Activated CD8-positive, alpha-beta memory T cell treated with anti-CD3 and anti-CD28 coated beads, Interleukin-2, amount 50 U/mL, for 48 hours (primary cell): Measurements from ENCODE around the gene OCIAD2.
A peak's percentile ranks its signal among the peaks of the same experiment; 100 is the strongest.
"Not testable (repeated sequence)": the region's sequence is repeated elsewhere in the genome, so short reads cannot be mapped to it uniquely, and the experiment has no call there.

Source experiments
- DNase-seq: peaks from one replicate; pipeline ENCODE4 v3.0.0-alpha.2; 2020

OCIAD2 gene

DNA sequence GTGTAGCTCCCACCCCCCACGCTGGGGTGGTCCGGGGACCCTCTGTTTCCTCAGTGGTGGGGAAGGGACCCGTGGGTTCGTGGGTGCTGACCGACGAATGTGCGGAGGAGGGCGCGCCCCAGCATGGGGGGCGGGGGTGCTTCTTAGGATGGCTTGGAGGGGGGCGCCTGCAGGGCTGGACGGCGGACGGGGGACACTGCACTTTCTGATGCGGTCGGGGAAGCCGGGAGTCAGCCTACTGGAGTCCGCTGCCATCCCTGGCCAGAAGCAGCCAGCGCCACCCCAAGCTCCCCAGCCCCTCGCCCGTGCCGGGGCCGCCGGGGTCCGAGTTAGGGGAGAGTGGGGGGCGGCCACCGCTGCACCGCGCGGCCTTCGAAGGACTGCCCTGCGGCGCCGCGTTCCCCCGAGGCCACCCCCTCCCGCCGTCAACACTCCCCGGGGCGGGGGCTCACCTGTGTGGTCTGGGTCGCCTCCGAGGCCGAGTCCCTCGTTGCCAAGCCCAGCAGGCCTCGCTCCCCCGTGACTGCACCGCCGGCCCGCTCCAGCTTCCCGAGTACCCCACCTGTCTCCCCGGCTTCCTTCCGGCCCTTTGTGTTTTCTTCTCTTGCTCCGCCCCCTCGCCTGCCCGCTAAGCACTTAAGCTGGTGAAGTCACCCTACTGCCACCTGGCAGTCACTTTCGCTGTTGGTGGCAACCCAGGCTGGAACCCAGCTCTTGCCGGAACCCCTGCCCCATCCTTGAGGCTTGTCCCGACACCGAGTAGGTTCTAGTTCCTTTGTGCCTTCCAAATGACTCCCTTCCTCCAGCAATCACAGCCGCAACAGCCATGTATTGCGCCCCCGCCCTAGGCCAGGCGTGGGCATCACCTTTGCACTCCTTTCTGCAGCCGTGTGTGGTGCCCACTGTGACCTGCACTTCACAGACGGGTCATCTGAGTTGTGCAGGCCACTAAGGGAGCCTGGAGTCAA lies at the start of gene OCIAD2:
OCIAD2 (minus strand) TSS at position 569 of the 968 bp plus-strand sequence. CDS start 2,225 bp downstream, outside the sequence.
- DNase-seq: peak; percentile 84

DNA sequence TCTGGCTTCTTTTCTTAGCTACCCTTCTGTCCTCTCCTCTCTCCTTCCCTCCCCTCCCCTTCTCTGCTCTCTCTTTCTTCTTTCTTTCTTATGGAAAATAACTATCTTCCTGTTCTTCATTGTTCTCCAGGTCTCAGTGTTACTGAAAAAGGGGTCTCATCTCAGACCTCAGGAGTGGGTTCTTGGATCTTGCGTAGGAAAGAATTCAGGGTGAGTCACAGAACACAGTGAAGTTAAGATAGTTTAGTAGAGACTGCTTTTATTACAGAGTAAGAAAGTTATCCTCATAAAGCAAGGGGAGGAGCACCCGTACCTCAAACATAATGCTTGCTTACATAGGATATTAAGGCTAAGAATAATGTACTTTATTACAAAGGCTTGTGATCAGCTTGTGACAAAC lies 47.7 kb upstream of the OCIAD2 start:
- DNase-seq: no peak

GRCh38 chr4:48949518-48950219 lies 43.1 kb upstream of the OCIAD2 start:
- no peak for DNase-seq

GRCh38 chr4:48949086-48949485 lies 42.5 kb upstream of the OCIAD2 start:
- no peak for DNase-seq

DNA sequence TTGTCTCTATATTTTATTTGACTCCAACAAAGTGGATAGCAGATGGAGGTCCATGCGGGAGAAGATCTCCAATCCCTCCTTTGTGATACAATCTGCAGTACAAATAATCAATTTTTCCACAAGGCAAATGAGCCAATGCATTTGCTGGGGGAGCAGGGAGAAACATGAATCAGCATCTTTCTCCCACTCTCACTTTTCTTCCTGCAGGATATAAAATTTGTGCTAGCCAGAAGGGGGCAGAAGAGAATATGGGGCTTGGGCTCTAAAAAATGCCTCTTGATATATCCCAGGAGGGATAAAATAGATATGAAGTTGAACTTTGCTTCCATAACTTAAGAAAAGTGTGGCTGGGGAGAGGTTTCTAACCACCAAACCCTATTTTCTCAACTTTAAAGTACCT lies 41.2 kb upstream of the OCIAD2 start:
- DNase-seq: no peak

DNA sequence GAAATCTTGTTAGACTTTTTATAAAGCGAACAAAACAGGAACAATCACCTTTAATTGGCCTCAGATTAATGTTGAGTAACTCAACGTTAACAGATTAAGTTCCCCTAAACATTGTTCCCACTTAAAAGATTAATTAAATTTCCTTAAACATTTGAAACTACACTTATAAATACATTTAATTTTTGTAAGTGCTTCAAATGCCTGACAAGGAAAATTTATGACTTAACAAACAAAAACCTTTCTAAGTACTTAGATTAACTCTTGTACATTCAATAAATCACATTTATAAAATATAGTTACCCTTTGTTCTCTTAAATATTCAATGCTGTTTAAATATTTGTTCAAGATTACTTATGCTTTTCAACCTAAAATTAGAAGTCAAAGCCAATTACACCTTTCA lies 39.4 kb upstream of the OCIAD2 start:
- DNase-seq: no peak

- DNase-seq: peak; percentile 75
Observed at GRCh38 chr4:48944756-48945241, 38.2 kb upstream of the OCIAD2 start.

DNA sequence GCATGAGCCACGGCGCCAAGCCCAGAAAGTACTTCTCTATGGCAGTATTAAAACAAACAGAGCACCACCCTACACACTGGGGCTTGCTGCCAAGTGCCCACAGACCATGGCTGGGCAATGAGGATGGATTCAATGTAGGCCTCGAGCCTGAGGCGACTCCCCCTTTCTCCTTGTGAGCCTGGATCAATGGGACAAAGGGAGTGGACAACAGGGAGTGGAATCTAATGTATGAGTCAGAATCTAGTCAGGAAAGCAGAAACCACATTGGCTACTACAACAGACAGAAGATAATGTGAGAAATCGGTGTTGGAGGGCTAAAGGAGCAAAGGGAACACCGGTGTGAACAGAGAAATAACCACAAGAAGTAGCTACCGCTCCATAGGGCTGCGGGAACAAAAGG lies 37.7 kb upstream of the OCIAD2 start:
- no peak for DNase-seq

DNA sequence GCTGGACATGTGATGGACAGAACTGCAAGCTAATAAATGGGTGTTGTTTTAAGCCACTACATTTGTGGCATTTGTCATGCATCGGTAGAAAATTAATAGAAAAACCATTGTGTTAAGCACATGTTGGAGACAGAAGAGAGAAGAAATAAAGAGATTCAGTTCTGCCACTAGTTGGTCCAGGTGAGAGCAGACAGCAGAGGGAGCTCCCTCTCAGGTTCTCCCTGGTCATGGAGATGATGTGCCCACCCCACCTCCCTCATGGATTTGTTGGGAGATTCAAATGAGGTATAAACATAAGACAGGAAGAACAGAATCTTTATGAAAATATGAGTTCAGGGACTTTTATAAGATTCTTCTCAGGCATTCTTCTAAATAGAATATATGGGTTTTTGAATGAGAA lies 36.8 kb upstream of the OCIAD2 start:
- no peak for DNase-seq

GRCh38 chr4:48939785-48940184 lies 33.2 kb upstream of the OCIAD2 start:
- DNase-seq: no peak

- DNase-seq: no peak
Observed at GRCh38 chr4:48938831-48939230, 32.3 kb upstream of the OCIAD2 start.

DNA sequence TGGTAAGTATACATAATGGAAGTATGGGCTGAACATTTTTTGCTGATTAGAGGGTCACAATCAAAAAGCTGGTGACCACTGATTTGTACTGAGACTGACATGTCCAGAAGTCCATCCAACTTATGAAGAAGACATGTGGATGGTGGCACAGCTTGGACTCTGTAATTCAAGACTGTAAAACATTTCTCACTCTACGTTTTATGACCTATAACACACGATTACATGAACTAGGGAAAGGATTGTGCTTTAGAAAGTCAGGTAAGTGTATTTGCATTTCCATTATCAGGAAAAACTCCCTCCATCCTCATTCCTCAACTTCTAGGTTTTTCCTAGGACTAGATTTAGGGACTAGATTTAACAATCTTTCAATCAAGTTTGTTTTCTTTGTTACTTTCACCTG lies 30.5 kb upstream of the OCIAD2 start:
- DNase-seq: no peak

DNA sequence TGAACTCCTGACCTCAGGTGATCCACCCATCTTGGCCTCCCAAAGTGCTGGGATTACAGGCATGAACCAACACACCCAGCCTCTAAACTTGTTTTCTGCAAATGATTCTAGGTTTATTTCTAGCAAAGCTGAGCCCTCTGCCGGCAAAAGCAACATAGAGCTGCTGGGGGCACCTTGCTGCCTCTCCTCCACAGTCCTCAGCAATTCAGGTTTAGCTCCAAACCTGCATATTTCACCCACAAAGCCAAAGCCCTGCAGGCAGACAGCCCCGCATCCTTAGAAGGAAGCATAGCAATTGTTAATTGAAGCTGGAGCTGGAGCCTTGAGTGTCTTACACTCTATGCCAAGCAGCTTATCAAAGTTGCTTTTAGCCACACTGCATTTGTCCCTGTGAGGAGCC lies 24.9 kb upstream of the OCIAD2 start:
- DNase-seq: no peak

- DNase-seq: no peak
Observed at GRCh38 chr4:48930654-48931053, 24.1 kb upstream of the OCIAD2 start.

- no peak for DNase-seq
Observed at GRCh38 chr4:48924416-48924815, 17.8 kb upstream of the OCIAD2 start.

DNA sequence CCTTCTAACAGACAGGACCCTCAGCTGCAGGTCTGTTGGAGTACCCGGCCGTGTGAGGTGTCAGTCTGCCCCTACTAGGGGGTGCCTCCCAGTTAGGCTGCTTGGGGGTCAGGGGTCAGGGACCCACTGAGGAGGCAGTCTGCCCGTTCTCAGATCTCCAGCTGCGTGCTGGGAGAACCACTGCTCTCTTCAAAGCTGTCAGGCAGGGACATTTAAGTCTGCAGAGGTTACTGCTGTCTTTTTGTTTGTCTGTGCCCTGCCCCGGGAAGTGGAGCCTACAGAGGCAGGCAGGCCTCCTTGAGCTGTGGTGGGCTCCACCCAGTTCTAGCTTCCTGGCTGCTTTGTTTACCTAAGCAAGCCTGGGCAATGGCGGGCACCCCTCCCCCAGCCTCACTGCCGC lies 16.5 kb upstream of the OCIAD2 start:
- DNase-seq: not testable (repeated sequence)

- no peak for DNase-seq
Observed at GRCh38 chr4:48914311-48914710, 7.7 kb upstream of the OCIAD2 start.

DNA sequence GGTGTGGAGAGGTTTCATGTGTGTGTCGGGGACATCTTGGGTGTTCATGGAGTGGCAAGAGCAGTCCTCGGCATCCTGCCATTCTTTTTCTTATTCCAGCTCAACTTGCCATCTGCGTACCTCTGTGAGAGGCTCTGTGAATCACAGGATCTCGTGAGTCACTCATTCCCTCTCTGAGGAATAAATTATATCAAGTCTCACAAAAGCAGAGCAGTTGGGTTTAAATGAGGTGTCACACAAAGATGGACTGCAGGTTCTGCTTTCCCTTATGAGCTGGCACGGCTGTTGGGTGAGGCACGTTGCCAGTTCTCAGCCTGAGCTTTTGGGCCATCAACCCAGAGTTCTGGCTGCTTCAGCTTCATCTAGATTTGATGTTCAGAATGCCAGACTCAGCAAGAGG lies 6.8 kb upstream of the OCIAD2 start:
- DNase-seq: no peak

GRCh38 chr4:48912349-48912748 lies 5.8 kb upstream of the OCIAD2 start:
- no peak for DNase-seq

GRCh38 chr4:48910511-48910910 lies 3.9 kb upstream of the OCIAD2 start:
- no peak for DNase-seq

DNA sequence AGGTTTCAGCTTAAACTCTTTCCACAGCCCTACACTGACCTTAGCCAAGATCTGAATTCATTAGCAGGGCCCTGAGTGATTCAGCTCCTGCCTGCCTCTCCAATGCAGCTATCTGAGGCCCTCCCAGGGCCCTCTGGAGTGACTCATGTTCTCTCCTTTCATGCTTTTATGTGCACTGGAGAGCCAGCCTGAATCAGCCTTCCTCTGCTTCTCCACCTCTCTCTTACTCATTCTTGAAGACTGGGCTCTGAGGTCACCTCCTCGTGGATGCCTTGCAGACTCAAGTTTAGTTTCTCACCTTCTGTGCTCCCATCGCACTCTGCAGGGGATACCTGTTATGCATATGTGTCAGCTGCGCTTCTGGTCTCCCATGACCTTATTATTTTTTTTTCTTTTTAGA lies 3.1 kb upstream of the OCIAD2 start:
- peak; percentile 72 for DNase-seq

DNA sequence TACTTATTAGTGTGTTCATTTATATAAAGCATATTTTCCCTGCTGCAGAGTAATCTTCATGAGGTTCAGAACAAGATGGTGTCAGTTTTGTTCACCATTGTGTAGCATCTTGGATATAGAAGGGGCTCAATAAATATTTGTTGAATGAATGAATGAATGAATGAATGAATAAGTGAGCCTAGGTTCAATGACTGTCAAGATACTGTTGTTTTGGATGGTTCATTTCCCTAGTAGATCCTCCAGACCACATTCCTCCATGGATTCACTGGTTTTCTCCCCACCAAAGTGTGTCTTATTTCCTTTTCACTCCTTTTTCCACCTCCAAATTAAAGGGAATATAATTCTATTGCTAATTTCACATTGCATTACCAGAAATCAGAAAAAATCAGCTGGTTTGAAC lies 2.1 kb upstream of the OCIAD2 start:
- no peak for DNase-seq

- no peak for DNase-seq
Observed at GRCh38 chr4:48907706-48908477, 1.3 kb upstream of the OCIAD2 start.
